ENCODE results near the gene SPAG7.

The SPAG7 gene

GRCh38 chr17:4939796-4940554 lies 27.6 kb downstream of the SPAG7 start, which contains the start of the genes RNF167 and SLC25A11:
TSS of gene RNF167 (plus strand) at chr17:4940268. CDS start at chr17:4940910, 642 bp downstream.
TSS of gene SLC25A11 (minus strand) at chr17:4940046. CDS start at chr17:4939910, 136 bp downstream.
- no peak for TF ChIP-seq CTCF (IDR thresholded peaks at IDR 0.05; ENCODE audit: extremely low read depth, missing control alignments)
- DNase-seq (ENCODE audit: low spot score): peak; percentile 98

- no peak for DNase-seq (ENCODE audit: low spot score)
- no peak for TF ChIP-seq CTCF (IDR thresholded peaks at IDR 0.05; ENCODE audit: extremely low read depth, missing control alignments)
Measured at GRCh38 chr17:4939546-4939795, 28.1 kb downstream of the SPAG7 start.

DNA sequence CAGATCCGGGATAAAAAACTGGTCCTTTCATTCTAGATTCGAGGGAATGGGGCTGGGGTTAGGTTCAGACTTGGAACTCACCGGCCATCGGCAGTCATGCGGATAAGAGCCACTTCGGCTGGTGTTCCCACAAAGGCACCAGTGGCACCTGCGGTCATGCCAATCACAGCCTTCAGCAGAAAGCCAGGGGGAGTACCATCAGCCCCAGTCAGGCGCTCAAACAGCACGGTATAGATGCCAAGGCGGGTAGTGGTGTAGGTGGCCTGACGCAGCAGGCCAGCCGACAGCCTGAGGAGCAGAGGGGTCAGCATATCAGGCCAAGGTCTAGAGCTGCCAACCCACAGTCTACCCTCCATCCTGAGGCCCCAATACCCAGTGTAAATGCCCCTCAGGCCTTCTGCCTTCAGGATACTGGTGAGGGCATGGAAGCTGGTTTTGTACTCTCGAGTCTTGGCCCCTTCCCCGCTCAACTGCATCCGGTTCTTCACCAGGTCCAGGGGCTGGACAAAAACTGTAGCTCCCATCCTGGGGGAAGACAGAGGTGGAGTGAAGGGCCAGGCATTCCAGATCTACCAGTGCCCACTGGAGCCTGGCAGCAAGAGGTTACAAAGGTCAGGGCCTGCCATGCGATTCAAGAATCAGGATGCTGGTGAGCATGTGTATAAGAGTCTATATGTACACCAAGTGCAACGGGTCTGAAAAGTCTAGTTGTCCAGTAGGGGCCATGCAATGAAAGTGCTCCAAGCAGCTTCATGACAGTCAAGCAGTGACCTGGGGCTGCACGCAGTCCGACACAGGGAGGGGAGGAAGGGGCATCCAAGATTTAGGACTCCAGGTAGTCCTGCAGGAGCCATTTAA lies 28.7 kb downstream of the SPAG7 start:
- DNase-seq (ENCODE audit: low spot score): no peak
- no peak for TF ChIP-seq CTCF (IDR thresholded peaks at IDR 0.05; ENCODE audit: extremely low read depth, missing control alignments)

DNA sequence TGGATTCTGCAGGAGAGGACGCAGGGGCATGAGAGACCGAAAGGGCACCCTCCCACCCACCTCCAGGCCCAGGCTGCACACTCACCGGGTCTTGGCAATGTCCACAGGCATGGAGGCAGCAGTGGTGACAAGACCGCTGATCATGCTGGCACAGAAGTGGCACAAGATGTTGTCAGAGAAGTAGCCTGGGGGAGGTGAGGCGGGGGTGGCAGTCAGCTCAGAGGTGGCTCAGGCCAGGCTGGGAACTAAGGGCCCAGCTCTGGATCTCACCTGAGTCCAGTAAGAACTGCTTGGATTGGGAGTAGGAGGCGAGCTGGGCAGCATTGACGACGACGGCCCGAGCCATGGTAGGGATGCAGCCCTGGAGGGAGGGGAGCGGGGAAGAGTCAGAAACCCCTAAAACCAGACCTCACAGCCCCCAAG lies 29.5 kb downstream of the SPAG7 start:
- no peak for DNase-seq (ENCODE audit: low spot score)
- no peak for TF ChIP-seq CTCF (IDR thresholded peaks at IDR 0.05; ENCODE audit: extremely low read depth, missing control alignments)

DNA sequence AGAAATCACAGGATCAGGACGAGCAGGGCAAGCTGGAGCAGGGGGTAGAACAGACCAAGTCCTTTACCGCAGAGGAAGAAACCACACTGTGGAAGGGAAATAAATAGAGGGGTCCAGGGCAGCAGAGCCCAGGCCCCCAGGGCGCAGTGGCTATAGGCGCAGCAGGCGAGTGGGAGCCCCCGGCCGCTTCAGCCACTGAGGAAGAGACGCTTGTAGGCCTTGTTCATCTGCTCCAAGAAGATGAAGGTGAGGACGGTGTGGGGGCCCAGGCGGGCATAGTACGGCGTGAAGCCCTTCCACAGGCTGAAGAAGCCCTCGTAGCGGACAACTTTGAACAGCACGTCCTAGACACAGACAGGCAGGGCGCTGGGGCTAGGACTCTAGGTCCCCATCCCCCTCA lies 30.1 kb downstream of the SPAG7 start:
- TF ChIP-seq CTCF (IDR thresholded peaks at IDR 0.05; ENCODE audit: extremely low read depth, missing control alignments): no peak
- DNase-seq (ENCODE audit: low spot score): no peak

- no peak for TF ChIP-seq CTCF (IDR thresholded peaks at IDR 0.05; ENCODE audit: extremely low read depth, missing control alignments)
- no peak for DNase-seq (ENCODE audit: low spot score)
Measured at GRCh38 chr17:4936436-4936835, 31.2 kb downstream of the SPAG7 start.

GRCh38 chr17:4935650-4936049 lies 32.0 kb downstream of the SPAG7 start:
- TF ChIP-seq CTCF (IDR thresholded peaks at IDR 0.05; ENCODE audit: extremely low read depth, missing control alignments): no peak
- no peak for DNase-seq (ENCODE audit: low spot score)

Measured in GM20000 (cell line).